Vagina (tissue), 2 donors: Measurements from ENCODE around the gene UBE2Q1.

Experiments used
- CTCF ChIP-seq, 3 experiments: fragments of 450-650 bp in 2 of 3; fragments of 200-600 bp in 1 of 3; sonication (generic) in 1 of 3; IDR thresholded peaks; one replicate each; pipeline ENCODE4 v1.5.1; 2017 to 2019; ENCODE audit warnings: antibody characterized with exemption in 3 of 3, mild to moderate bottlenecking in 2 of 3, moderate library complexity in 2 of 3
- POLR2A ChIP-seq, 2 donors: fragments of 450-650 bp; IDR thresholded peaks; one replicate each; pipeline ENCODE4 v1.6.1; 2017; ENCODE audit warnings: antibody characterized with exemption in 2 of 2, mild to moderate bottlenecking in 2 of 2, moderate library complexity in 2 of 2

GRCh38 chr1:154571244-154571963, 12.9 kb upstream of the UBE2Q1 start:
- no peak for TF ChIP-seq CTCF (IDR thresholded peaks at IDR 0.05)
- no peak for TF ChIP-seq POLR2A (IDR thresholded peaks at IDR 0.05)
